HG03558 (cell line): ENCODE results near the gene AGR2.
"Not testable (repeated sequence)": the region's sequence is repeated elsewhere in the genome, so short reads cannot be mapped to it uniquely, and the experiment has no call there.

Experiments used
- ATAC-seq: cut with Tn5 transposase; IDR thresholded peaks from one replicate; pipeline ENCODE4 v1.9.1; 2021; ENCODE audit warnings: moderate number of reproducible peaks; ENCODE audit not compliant: unreplicated experiment; ENCODE audit errors: extremely low read depth

Gene AGR2

GRCh38 chr7:16804674-16805439 is at the start of gene AGR2:
Gene AGR2 (minus strand): TSS chr7:16804999. CDS start chr7:16801796, 3,203 bp downstream.
- no peak for ATAC-seq

GRCh38 chr7:16853189-16853588 is 48.4 kb upstream of the AGR2 start:
- ATAC-seq = not testable (repeated sequence)

- ATAC-seq = no peak
Observed at GRCh38 chr7:16851829-16852228, 47.0 kb upstream of the AGR2 start.

- no peak for ATAC-seq
Observed at GRCh38 chr7:16850614-16851466, 46.0 kb upstream of the AGR2 start.

- ATAC-seq = no peak
Observed at GRCh38 chr7:16849296-16850148, 44.7 kb upstream of the AGR2 start.

- no peak for ATAC-seq
Observed at GRCh38 chr7:16847381-16847860, 42.6 kb upstream of the AGR2 start.

- ATAC-seq = no peak
Observed at GRCh38 chr7:16846601-16847165, 41.9 kb upstream of the AGR2 start.

GRCh38 chr7:16845746-16846145 is 40.9 kb upstream of the AGR2 start:
- ATAC-seq = no peak

- ATAC-seq = no peak
Observed at GRCh38 chr7:16841681-16842080, 36.9 kb upstream of the AGR2 start.

- no peak for ATAC-seq
Observed at GRCh38 chr7:16840094-16840493, 35.3 kb upstream of the AGR2 start.

GRCh38 chr7:16839646-16840045 is 34.8 kb upstream of the AGR2 start:
- no peak for ATAC-seq

GRCh38 chr7:16838891-16839290 is 34.1 kb upstream of the AGR2 start:
- ATAC-seq = no peak

GRCh38 chr7:16838386-16838785 is 33.6 kb upstream of the AGR2 start:
- no peak for ATAC-seq

GRCh38 chr7:16836481-16836880 is 31.7 kb upstream of the AGR2 start:
- no peak for ATAC-seq

GRCh38 chr7:16833373-16833772 is 28.6 kb upstream of the AGR2 start:
- no peak for ATAC-seq

- no peak for ATAC-seq
Observed at GRCh38 chr7:16826060-16826459, 21.3 kb upstream of the AGR2 start.

- no peak for ATAC-seq
Observed at GRCh38 chr7:16822029-16822428, 17.2 kb upstream of the AGR2 start.

GRCh38 chr7:16818732-16819131 is 13.9 kb upstream of the AGR2 start:
- no peak for ATAC-seq

- no peak for ATAC-seq
Observed at GRCh38 chr7:16817536-16817935, 12.7 kb upstream of the AGR2 start.

- ATAC-seq = no peak
Observed at GRCh38 chr7:16816824-16817223, 12.0 kb upstream of the AGR2 start.
